Activated naive CD8-positive, alpha-beta T cell treated with anti-CD3 and anti-CD28 coated beads for 36 hours (primary cell): ENCODE results near the gene CAMLG. TPM values are rescaled to one million over a fixed set of nuclear protein-coding genes. Genes with fewer than 3 reads are reported as not detected.
A peak's percentile ranks its signal among the peaks of the same experiment; 100 is the strongest.
"Not testable (repeated sequence)": the region's sequence is repeated elsewhere in the genome, so short reads cannot be mapped to it uniquely, and the experiment has no call there.

Source experiments
- DNase-seq: peaks from one replicate; pipeline ENCODE4 v3.0.0; 2021
- H3K27ac Mint-ChIP-seq: one replicate; pipeline ENCODE4 v1.8.0; 2022; ENCODE audit warnings: mild to moderate bottlenecking, moderate library complexity, mixed read lengths
- H3K27me3 Mint-ChIP-seq: one replicate; pipeline ENCODE4 v1.8.0; 2022; ENCODE audit warnings: mild to moderate bottlenecking, mixed read lengths
- H3K36me3 Mint-ChIP-seq: one replicate; pipeline ENCODE4 v1.8.0; 2021; ENCODE audit warnings: mild to moderate bottlenecking, mixed read lengths
- H3K4me1 Mint-ChIP-seq: one replicate; pipeline ENCODE4 v1.8.0; 2021; ENCODE audit warnings: mixed read lengths
- H3K4me3 Mint-ChIP-seq: one replicate; pipeline ENCODE4 v1.8.0; 2022; ENCODE audit warnings: mild to moderate bottlenecking, moderate library complexity, mixed read lengths
- H3K9me3 Mint-ChIP-seq: one replicate; pipeline ENCODE4 v1.8.0; 2022; ENCODE audit warnings: mixed read lengths
- total RNA-seq, 2 experiments: library from RNA; stranded (reverse); gene quantifications; one replicate each; pipeline ENCODE4 v1.2.3, GENCODE V29; 2021

CAMLG gene
- total RNA-seq, 2 experiments from 2014 or later, result 28.2 to 28.4 TPM

DNA sequence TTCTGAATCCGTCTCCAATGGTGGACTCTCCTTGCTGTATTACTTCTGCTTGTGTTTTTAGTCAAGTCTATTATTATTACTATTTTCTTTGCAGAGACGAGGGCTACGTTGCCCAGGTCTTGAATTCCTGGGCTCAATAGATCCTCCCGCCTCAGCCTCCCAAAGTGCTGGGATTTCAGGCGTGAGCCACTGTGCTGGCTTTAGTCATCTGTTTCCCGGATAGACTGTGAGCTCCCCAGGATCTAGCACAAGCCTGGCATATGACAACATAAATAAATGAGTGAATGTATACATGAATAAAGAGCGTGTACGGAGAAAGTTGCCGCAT, 19.8 kb downstream of the CAMLG start:
- H3K27me3 Mint-ChIP-seq, result no peaks in the 10 kb centered on the region
- H3K36me3 Mint-ChIP-seq, result peaks cover 10% of the 10 kb centered on the region
- peak overlapping the region; percentile 95 for H3K27ac Mint-ChIP-seq
- H3K4me3 Mint-ChIP-seq, result peak overlapping the region; percentile 99
- peaks cover 28% of the 10 kb centered on the region for H3K4me1 Mint-ChIP-seq
- no peaks in the 10 kb centered on the region for H3K9me3 Mint-ChIP-seq
- no peak for DNase-seq

DNA sequence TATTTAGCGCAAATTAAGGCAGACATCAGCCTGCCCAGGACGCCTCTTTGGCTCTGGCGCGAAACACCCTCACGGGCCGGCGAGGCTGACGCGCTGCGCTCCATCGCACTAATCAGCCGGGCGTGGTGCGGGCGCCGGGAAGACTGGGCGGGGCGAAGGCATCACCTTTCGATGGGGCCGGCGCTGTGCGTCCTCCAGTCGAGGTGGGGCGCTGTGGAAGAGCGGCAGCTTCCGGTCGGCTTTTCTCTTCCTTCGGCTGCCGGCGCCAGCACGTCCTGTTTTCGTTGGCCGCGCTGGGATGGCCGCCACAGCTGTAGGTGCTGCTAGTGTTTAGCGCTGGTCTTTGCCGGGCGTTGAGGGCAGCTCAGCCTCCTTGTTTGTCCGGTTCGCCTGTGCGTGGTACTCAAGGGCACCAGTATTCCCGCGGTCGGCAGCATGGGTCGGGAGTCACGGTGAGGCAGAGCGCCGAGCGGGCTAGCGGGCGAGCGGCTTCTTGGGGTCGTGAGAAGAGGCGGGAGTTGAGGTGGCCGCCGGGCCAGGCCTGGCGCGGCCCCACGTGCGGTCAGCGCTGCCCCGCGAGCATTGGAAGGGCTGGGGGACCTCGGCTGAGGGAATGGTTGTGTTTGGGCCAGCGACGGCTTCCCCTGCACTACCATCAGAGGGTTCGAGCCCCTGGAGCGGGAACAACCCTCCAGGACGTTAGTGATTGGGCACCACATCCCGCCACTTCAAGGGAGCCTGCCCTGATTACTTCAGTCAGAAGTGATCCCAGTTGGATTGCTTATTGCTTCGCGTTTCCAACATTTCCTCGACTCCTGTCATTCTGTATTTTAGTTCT, 20.4 kb downstream of the CAMLG start, which contains the start of gene DDX46:
TSS of gene DDX46 (plus strand) at position 276 of the 838 bp plus-strand sequence. CDS start at position 436, 160 bp downstream.
- H3K4me1 Mint-ChIP-seq, result peaks cover 28% of the 10 kb centered on the region
- H3K4me3 Mint-ChIP-seq, result peak within 1 kb of the TSS; percentile 99
- no peaks in the 10 kb centered on the region for H3K9me3 Mint-ChIP-seq
- peak within 1 kb of the TSS; percentile 95 for H3K27ac Mint-ChIP-seq
- peaks cover 10% of the 10 kb centered on the region for H3K36me3 Mint-ChIP-seq
- DNase-seq, result peak; percentile 97
- H3K27me3 Mint-ChIP-seq, result no peaks in the 10 kb centered on the region

- not testable (repeated sequence) for H3K27ac Mint-ChIP-seq, H3K27me3 Mint-ChIP-seq, H3K9me3 Mint-ChIP-seq, H3K4me1 Mint-ChIP-seq, H3K4me3 Mint-ChIP-seq, DNase-seq
- H3K36me3 Mint-ChIP-seq, result peaks cover 13% of the 10 kb centered on the region
These were observed 29.4 kb downstream of the CAMLG start for GRCh38 chr5:134767528-134768291.

DNA sequence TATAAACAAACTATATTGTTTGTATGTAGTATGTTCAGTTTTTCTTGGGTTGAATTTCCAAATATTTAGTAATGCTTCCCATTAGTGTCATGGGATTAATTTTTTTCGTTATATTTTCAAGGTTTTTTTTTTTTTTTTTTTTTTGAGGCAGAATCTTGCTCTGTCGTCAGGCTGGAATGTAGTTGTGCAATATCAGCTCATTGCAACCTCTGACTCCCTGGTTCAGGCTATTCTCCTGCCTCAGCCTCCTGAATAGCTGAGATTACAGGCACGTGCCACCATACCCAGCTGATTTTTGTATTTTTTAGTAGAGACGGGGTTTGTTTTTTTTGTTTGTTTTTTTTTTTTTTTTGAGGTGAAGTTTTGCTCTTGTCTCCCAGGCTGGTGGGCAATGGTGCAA, 30.9 kb downstream of the CAMLG start:
- H3K9me3 Mint-ChIP-seq, result no peaks in the 10 kb centered on the region
- no peaks in the 10 kb centered on the region for H3K4me1 Mint-ChIP-seq
- DNase-seq, result no peak

GRCh38 chr5:134772461-134773125, 34.2 kb downstream of the CAMLG start:
- Mint-ChIP-seq H3K27ac (no peak overlapping the region), H3K4me3 (no peak overlapping the region), H3K9me3 (no peaks in the 10 kb centered on the region), H3K36me3 (peaks cover 31% of the 10 kb centered on the region), H3K4me1 (no peaks in the 10 kb centered on the region), H3K27me3 (no peaks in the 10 kb centered on the region)
- DNase-seq, result no peak

More for the DNA sequence above, 30.9 kb downstream of the CAMLG start:
- Mint-ChIP-seq H3K36me3 (peaks cover 15% of the 10 kb centered on the region), H3K27me3 (no peaks in the 10 kb centered on the region), H3K27ac (no peak overlapping the region), H3K4me3 (no peak overlapping the region)

GRCh38 chr5:134777366-134777765, 39.0 kb downstream of the CAMLG start:
- no peaks in the 10 kb centered on the region for H3K9me3 Mint-ChIP-seq

DNA sequence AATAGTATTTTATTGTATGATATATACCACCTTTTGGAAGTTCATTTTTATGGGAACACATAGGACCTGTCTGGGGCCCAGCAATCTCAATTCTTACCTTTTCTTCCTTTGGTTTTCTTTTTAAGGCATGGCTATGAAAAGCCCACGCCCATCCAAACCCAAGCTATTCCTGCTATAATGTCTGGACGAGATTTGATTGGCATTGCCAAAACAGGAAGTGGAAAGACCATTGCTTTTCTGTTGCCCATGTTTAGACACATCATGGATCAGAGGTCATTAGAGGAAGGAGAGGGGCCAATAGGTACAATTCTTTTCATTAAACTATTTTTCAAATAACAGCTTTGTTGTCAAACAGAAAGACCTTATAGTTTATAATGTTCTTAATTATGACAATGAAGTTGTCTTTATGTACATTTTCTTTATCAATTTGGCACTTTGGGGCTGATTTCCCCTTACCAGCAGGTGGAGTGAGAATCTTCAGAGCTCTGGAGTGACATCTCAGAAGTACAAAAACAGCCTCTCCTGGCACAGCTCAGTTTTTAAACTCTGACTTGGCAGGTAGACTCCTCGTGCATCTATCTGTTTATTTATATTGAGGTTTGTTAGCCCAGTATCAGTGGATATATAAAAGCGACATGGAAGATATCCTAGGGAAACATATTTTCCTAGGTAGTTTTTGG, 46.0 kb downstream of the CAMLG start:
- Mint-ChIP-seq H3K9me3 (no peaks in the 10 kb centered on the region), H3K27me3 (no peaks in the 10 kb centered on the region), H3K36me3 (peaks cover 18% of the 10 kb centered on the region), H3K4me3 (no peak overlapping the region), H3K27ac (no peak overlapping the region), H3K4me1 (no peaks in the 10 kb centered on the region)
- no peak for DNase-seq

More at GRCh38 chr5:134777366-134777765, 39.0 kb downstream of the CAMLG start:
- Mint-ChIP-seq H3K36me3 (peaks cover 28% of the 10 kb centered on the region), H3K4me1 (no peaks in the 10 kb centered on the region), H3K4me3 (no peak overlapping the region), H3K27ac (peak overlapping the region; percentile 21), H3K27me3 (no peaks in the 10 kb centered on the region)
- DNase-seq, result no peak

- peaks cover 18% of the 10 kb centered on the region for H3K36me3 Mint-ChIP-seq
- H3K4me1 Mint-ChIP-seq, result no peaks in the 10 kb centered on the region
- no peak overlapping the region for H3K27ac Mint-ChIP-seq
- DNase-seq, result no peak
- H3K27me3 Mint-ChIP-seq, result no peaks in the 10 kb centered on the region
- H3K9me3 Mint-ChIP-seq, result no peaks in the 10 kb centered on the region
- no peak overlapping the region for H3K4me3 Mint-ChIP-seq
These were observed 46.7 kb downstream of the CAMLG start for GRCh38 chr5:134784946-134785620.

DNA sequence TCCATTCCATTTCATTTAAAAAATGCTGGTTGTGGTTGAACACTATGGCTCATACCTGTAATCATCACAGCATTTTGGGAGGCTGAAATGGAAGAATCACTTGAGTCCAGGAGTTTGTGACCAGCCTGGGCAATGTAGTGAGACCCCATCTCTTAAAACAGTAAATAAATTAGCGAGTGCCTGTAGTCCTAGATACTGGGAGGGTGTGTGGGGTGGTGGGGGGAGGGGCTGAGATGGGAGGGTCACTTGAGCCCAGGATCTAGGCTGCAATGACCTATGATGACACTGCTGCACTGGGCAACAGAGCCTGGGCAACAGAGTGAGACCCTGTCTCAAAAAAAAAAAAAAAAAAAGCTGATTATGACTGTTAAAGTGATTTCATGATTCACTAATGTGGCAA, 49.3 kb downstream of the CAMLG start:
- peaks cover 21% of the 10 kb centered on the region for H3K36me3 Mint-ChIP-seq
- no peaks in the 10 kb centered on the region for H3K27me3 Mint-ChIP-seq
- H3K9me3 Mint-ChIP-seq, result no peaks in the 10 kb centered on the region
- no peaks in the 10 kb centered on the region for H3K4me1 Mint-ChIP-seq
- no peak overlapping the region for H3K27ac Mint-ChIP-seq
- DNase-seq, result no peak
- no peak overlapping the region for H3K4me3 Mint-ChIP-seq

- no peaks in the 10 kb centered on the region for H3K9me3 Mint-ChIP-seq
- H3K4me1 Mint-ChIP-seq, result no peaks in the 10 kb centered on the region
- DNase-seq, result no peak
- H3K27me3 Mint-ChIP-seq, result no peaks in the 10 kb centered on the region
- H3K27ac Mint-ChIP-seq, result no peak overlapping the region
- peaks cover 20% of the 10 kb centered on the region for H3K36me3 Mint-ChIP-seq
- no peak overlapping the region for H3K4me3 Mint-ChIP-seq
These were observed 53.2 kb downstream of the CAMLG start for GRCh38 chr5:134791580-134791979.

DNA sequence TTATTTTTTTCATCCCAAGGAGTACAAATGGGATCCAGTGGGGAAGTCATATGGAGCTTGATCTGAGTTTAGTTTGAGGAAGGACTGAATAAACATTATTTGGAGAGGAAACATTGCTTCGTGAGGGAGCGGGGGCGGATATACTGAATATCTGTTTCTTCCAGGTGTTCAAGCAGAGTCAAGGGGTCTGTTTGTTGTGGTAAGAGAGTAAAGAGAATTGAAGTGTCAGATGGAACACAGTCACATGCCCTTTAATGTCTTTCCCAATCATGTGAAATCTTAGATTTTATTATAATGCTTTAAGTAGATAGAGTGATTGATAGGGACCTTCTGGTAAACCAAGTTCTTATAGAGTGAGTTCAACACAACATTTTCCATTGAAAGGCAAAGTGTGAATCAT, 53.9 kb downstream of the CAMLG start:
- Mint-ChIP-seq H3K4me1 (no peaks in the 10 kb centered on the region), H3K27ac (no peak overlapping the region), H3K27me3 (no peaks in the 10 kb centered on the region), H3K9me3 (no peaks in the 10 kb centered on the region), H3K36me3 (peaks cover 20% of the 10 kb centered on the region), H3K4me3 (no peak overlapping the region)
- DNase-seq, result no peak

GRCh38 chr5:134793111-134793510, 54.8 kb downstream of the CAMLG start:
- no peak overlapping the region for H3K27ac Mint-ChIP-seq
- no peaks in the 10 kb centered on the region for H3K4me1 Mint-ChIP-seq
- no peaks in the 10 kb centered on the region for H3K27me3 Mint-ChIP-seq
- no peak for DNase-seq
- H3K9me3 Mint-ChIP-seq, result no peaks in the 10 kb centered on the region
- no peak overlapping the region for H3K4me3 Mint-ChIP-seq
- H3K36me3 Mint-ChIP-seq, result peaks cover 21% of the 10 kb centered on the region

DNA sequence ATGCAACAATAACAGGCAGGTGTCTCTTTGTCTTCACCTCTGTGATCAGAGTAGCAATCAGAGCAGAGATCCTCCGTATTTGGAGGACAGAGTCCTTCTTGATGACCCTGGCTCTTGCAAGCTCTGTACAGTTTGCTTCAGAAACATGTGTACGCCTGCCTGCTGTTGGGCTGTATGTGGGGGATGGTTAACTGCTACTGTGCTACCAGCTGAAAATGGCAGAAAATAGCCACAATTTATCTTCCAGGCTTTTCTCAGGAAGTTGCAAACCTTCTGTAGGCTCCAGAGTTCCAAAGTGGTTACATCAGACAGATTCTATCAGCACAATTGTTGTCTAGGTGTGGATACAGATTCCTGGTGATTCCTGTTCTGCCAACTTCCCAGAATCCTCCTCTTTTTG, 55.7 kb downstream of the CAMLG start:
- no peak for DNase-seq
- Mint-ChIP-seq H3K4me1 (no peaks in the 10 kb centered on the region), H3K4me3 (no peak overlapping the region), H3K27ac (no peak overlapping the region), H3K9me3 (no peaks in the 10 kb centered on the region), H3K27me3 (no peaks in the 10 kb centered on the region), H3K36me3 (peaks cover 25% of the 10 kb centered on the region)

GRCh38 chr5:134794819-134795218, 56.5 kb downstream of the CAMLG start:
- DNase-seq, result no peak
- Mint-ChIP-seq H3K27me3 (no peaks in the 10 kb centered on the region), H3K27ac (no peak overlapping the region), H3K9me3 (no peaks in the 10 kb centered on the region), H3K36me3 (peaks cover 26% of the 10 kb centered on the region), H3K4me1 (no peaks in the 10 kb centered on the region), H3K4me3 (no peak overlapping the region)
